ENCODE data around the gene GTF2B. TPM values are rescaled to one million over a fixed set of nuclear protein-coding genes. Genes with fewer than 3 reads are reported as not detected.
A peak's percentile ranks its signal among the peaks of the same experiment; 100 is the strongest.

Gene GTF2B
- total RNA-seq, 1 donor from 2014 or later = 27.5 TPM

- Mint-ChIP-seq H3K4me3 (no peak overlapping the region), H3K27ac (no peak overlapping the region), H3K36me3 (peaks cover 35% of the 10 kb centered on the region), H3K4me1 (ENCODE audit: unreplicated experiment) (no peaks in the 10 kb centered on the region), H3K9me3 (no peaks in the 10 kb centered on the region), H3K27me3 (no peaks in the 10 kb centered on the region)
- TF ChIP-seq CTCF (conservative IDR thresholded peaks at IDR 0.05) = no peak
- DNase-seq (ENCODE audit: extremely low spot score, unreplicated experiment) = no peak
Observed at GRCh38 chr1:88813471-88813870, 77.9 kb downstream of the GTF2B start.

- Mint-ChIP-seq H3K36me3 (peaks cover 28% of the 10 kb centered on the region), H3K4me3 (no peak overlapping the region), H3K27me3 (no peaks in the 10 kb centered on the region), H3K27ac (no peak overlapping the region), H3K9me3 (no peaks in the 10 kb centered on the region), H3K4me1 (ENCODE audit: unreplicated experiment) (no peaks in the 10 kb centered on the region)
- no peak for TF ChIP-seq CTCF (conservative IDR thresholded peaks at IDR 0.05)
- DNase-seq (ENCODE audit: extremely low spot score, unreplicated experiment) = no peak
Observed at GRCh38 chr1:88812366-88812765, 79.0 kb downstream of the GTF2B start.

- H3K4me3 Mint-ChIP-seq = no peak overlapping the region
- no peak for DNase-seq (ENCODE audit: extremely low spot score, unreplicated experiment)
- H3K36me3 Mint-ChIP-seq = peaks cover 44% of the 10 kb centered on the region
- no peak for TF ChIP-seq CTCF (conservative IDR thresholded peaks at IDR 0.05)
- H3K4me1 Mint-ChIP-seq (ENCODE audit: unreplicated experiment) = no peaks in the 10 kb centered on the region
- peaks cover 20% of the 10 kb centered on the region for H3K9me3 Mint-ChIP-seq
- H3K27ac Mint-ChIP-seq = no peak overlapping the region
- H3K27me3 Mint-ChIP-seq = no peaks in the 10 kb centered on the region
Observed at GRCh38 chr1:88803444-88803843, 87.9 kb downstream of the GTF2B start.

- Mint-ChIP-seq H3K27ac (peak overlapping the region; percentile 82), H3K4me1 (ENCODE audit: unreplicated experiment) (no peaks in the 10 kb centered on the region), H3K9me3 (peaks cover 20% of the 10 kb centered on the region), H3K4me3 (no peak overlapping the region), H3K36me3 (peaks cover 46% of the 10 kb centered on the region), H3K27me3 (no peaks in the 10 kb centered on the region)
- TF ChIP-seq CTCF (conservative IDR thresholded peaks at IDR 0.05) = no peak
- no peak for DNase-seq (ENCODE audit: extremely low spot score, unreplicated experiment)
Observed at GRCh38 chr1:88802950-88803349, 88.4 kb downstream of the GTF2B start.

Other genes starting within 250 kb of the GTF2B start
- gene PKN2, start 207.3 kb downstream of the GTF2B start, total RNA-seq (ENCODE audit: low replicate concordance) = 56.0 and 69.2 TPM in 2 replicates
- gene KYAT3, start 101.1 kb upstream of the GTF2B start, total RNA-seq (ENCODE audit: low replicate concordance) = 41.8 and 43.1 TPM in 2 replicates
- gene RBMXL1, start 101.1 kb upstream of the GTF2B start, total RNA-seq (ENCODE audit: low replicate concordance) = 18.4 and 24.3 TPM in 2 replicates
- gene GBP3, start 131.3 kb upstream of the GTF2B start, total RNA-seq (ENCODE audit: low replicate concordance) = 10.1 and 20.3 TPM in 2 replicates
- gene GBP1, start 173.6 kb upstream of the GTF2B start, total RNA-seq (ENCODE audit: low replicate concordance) = 16.0 and 52.4 TPM in 2 replicates
- gene GBP2, start 234.5 kb upstream of the GTF2B start, total RNA-seq (ENCODE audit: low replicate concordance) = 7.3 and 17.8 TPM in 2 replicates

Measured in type B pancreatic cell (in vitro differentiated cells).